K562 (cell line): ENCODE data around the gene MAN1B1. TPM values are rescaled to one million over a fixed set of nuclear protein-coding genes. Genes with fewer than 3 reads are reported as not detected.

Experiments
- CAMTA2 ChIP-seq: fragments of 250-450 bp; sonication (Bioruptor Pico); conservative IDR thresholded peaks from 2 replicates; pipeline ENCODE4 v1.5.1; 2022
- DNMT1 ChIP-seq: fragments of 450-650 bp; IDR thresholded peaks from 2 replicates; pipeline ENCODE4 v1.6.1; 2016; ENCODE audit warnings: antibody characterized with exemption, mild to moderate bottlenecking
- EGR1 ChIP-seq: fragments of 450-650 bp; conservative IDR thresholded peaks from 2 replicates; pipeline ENCODE4 v1.6.1; 2017; ENCODE audit warnings: mild to moderate bottlenecking
- HDAC8 ChIP-seq: fragments of 450-650 bp; IDR thresholded peaks from 2 replicates; pipeline ENCODE4 v1.6.1; 2016; ENCODE audit warnings: mild to moderate bottlenecking, missing genetic modification characterization, moderate library complexity, missing compliant biosample characterization
- JUND ChIP-seq, 2 experiments: IDR thresholded peaks; 2 replicates in 1 of 2; 3 replicates in 1 of 2; pipeline ENCODE4 v1.6.1; 2011; ENCODE audit warnings: borderline replicate concordance in 2 of 2, low read depth in 2 of 2, low read length in 2 of 2, improper control_type of control experiment in 1 of 2, missing biosample characterization in 1 of 2, missing genetic modification characterization in 1 of 2, missing genetic modification reagents in 1 of 2
- KDM4B ChIP-seq, 2 experiments: fragments of 450-650 bp in 1 of 2; sonication (generic) in 1 of 2; IDR thresholded peaks; 2 replicates each; pipeline ENCODE4 v1.6.1; 2016 to 2017; ENCODE audit warnings: borderline replicate concordance in 2 of 2, antibody characterized with exemption in 1 of 2, low read depth in 1 of 2, mild to moderate bottlenecking in 1 of 2
- NR2F6 ChIP-seq: fragments of 450-650 bp; formaldehyde crosslinking; IDR thresholded peaks from 2 replicates; pipeline ENCODE4 v1.4.0; 2020; ENCODE audit warnings: mild to moderate bottlenecking
- POLR2A ChIP-seq: fragments of 450-650 bp; conservative IDR thresholded peaks from 2 replicates; pipeline ENCODE4 v1.6.1; 2016
- RCOR1 ChIP-seq, 2 experiments: IDR thresholded peaks; 2 replicates each; pipeline ENCODE4 v1.6.1; 2012; ENCODE audit warnings: low read depth in 2 of 2, low read length in 2 of 2, borderline replicate concordance in 1 of 2, improper control_type of control experiment in 1 of 2
- SMAD4 ChIP-seq: fragments of 250-450 bp; sonication (Bioruptor Pico); conservative IDR thresholded peaks from 2 replicates; pipeline ENCODE4 v1.8.0; 2021; ENCODE audit warnings: inconsistent platforms, mild to moderate bottlenecking, moderate library complexity
- ZFX ChIP-seq: sonication (generic); formaldehyde crosslinking; IDR thresholded peaks from 2 replicates; pipeline ENCODE4 v1.8.0; 2022; ENCODE audit warnings: mild to moderate bottlenecking, missing genetic modification reagents, moderate library complexity
- ZKSCAN1 ChIP-seq: fragments of 150-350 bp; IDR thresholded peaks from 2 replicates; pipeline ENCODE4 v1.6.1; 2016; ENCODE audit warnings: low read depth, low read length
- ZKSCAN8 ChIP-seq: fragments of 200-800 bp; sonication (Bioruptor generic); IDR thresholded peaks from 2 replicates; pipeline ENCODE4 v1.6.1; 2016; ENCODE audit warnings: missing genetic modification characterization, missing compliant biosample characterization
- polyA plus RNA-seq, 8 experiments: library from polyadenylated mRNA; depleted of rRNA in 4 of 8; stranded (reverse) in 5 of 8; unstranded in 3 of 8; fragments of >200 nt; fragmentation: Nextera tagmentation in 2 of 8; fragmentation: Illumina TruSeq in 1 of 8; extraction: Ambion mirVana in 2 of 8; extraction: Trizol in 1 of 8; gene quantifications; 2 replicates each; pipeline versions ENCODE4 v1.2.1 to v1.2.3, GENCODE V29; 2011 to 2014; ENCODE audit warnings: inconsistent platforms in 1 of 8, missing spikeins in 1 of 8
- total RNA-seq, 7 experiments: library from RNA; depleted of rRNA in 6 of 7; stranded (reverse); fragments of >200 nt in 6 of 7; fragmentation: Illumina TruSeq in 2 of 7; extraction: Trizol in 2 of 7; gene quantifications; 2 replicates each; pipeline versions ENCODE4 v1.2.1 to v1.2.3, GENCODE V29; 2011 to 2021; ENCODE audit warnings: low replicate concordance in 1 of 7
- TF ChIP-seq, protein P1 (sequence below): fragments of 250-450 bp; sonication (Bioruptor Pico); IDR thresholded peaks from 2 replicates; pipeline ENCODE4 v1.5.0; 2020; ENCODE audit warnings: mild to moderate bottlenecking, borderline replicate concordance
- TF ChIP-seq, protein P2 (sequence below): sonication (generic); formaldehyde crosslinking; IDR thresholded peaks from 2 replicates; pipeline ENCODE4 v1.8.0; 2022; ENCODE audit warnings: missing genetic modification reagents, mild to moderate bottlenecking, moderate library complexity, borderline replicate concordance
- TF ChIP-seq, protein P3 (sequence below): fragments of 450-650 bp; IDR thresholded peaks from 2 replicates; pipeline ENCODE4 v1.7.0; 2016; ENCODE audit warnings: borderline replicate concordance
- TF ChIP-seq, protein P4 (sequence below): fragments of 450-650 bp; conservative IDR thresholded peaks from 2 replicates; pipeline ENCODE4 v1.6.1; 2016; ENCODE audit warnings: missing genetic modification characterization, low read depth, mild to moderate bottlenecking, missing compliant biosample characterization, moderate library complexity
- TF ChIP-seq, protein P5 (sequence below): fragments of 450-650 bp; formaldehyde crosslinking; IDR thresholded peaks from 2 replicates; pipeline ENCODE4 v1.4.0; 2020; ENCODE audit warnings: mild to moderate bottlenecking, moderate library complexity

The MAN1B1 gene
- total and polyA plus RNA-seq, 9 of the 15 experiments (the other 6 are each of a cell fraction or from before 2014, with no cell fraction given): 0.55 to 36.6 (median 27.3) TPM

DNA sequence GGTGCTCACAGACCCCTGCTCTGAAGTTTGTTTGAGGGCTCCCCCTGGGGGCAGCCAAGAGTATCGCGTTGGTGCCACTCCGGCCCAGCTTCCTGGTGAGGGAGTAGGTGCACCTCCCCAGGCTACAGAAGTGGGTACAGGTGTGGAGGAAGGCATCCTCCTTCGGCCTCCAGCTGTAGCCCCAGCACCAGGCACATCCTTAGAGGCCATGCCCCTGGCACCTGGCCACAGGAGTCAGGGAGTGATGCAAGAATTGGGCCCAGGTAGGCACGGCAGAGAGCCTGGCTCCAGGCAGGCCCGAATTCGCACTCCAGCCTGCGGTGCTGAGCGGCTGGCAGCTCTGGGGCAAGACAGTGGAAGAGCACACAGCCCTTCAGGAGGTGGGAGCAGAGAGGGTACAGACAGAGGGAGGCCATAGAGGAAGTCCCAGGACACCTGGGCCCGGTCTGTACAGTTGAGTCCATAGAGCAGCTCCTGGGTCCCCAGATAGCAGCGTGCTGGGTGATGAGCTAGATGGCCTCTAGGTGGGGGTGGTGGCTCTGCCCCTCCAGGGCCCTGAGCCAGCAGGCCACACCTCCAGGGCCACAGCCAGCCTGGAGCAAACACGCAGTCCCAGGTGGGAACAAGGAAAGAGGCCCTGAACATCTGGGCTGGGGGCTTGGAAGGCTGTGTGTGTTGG is 18.8 kb upstream of the MAN1B1 start (continued):
- TF ChIP-seq, protein P1, sequence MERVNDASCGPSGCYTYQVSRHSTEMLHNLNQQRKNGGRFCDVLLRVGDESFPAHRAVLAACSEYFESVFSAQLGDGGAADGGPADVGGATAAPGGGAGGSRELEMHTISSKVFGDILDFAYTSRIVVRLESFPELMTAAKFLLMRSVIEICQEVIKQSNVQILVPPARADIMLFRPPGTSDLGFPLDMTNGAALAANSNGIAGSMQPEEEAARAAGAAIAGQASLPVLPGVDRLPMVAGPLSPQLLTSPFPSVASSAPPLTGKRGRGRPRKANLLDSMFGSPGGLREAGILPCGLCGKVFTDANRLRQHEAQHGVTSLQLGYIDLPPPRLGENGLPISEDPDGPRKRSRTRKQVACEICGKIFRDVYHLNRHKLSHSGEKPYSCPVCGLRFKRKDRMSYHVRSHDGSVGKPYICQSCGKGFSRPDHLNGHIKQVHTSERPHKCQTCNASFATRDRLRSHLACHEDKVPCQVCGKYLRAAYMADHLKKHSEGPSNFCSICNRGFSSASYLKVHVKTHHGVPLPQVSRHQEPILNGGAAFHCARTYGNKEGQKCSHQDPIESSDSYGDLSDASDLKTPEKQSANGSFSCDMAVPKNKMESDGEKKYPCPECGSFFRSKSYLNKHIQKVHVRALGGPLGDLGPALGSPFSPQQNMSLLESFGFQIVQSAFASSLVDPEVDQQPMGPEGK (CRISPR knock-in tag): no peak
- TF ChIP-seq ZFX: peak; percentile 61
- TF ChIP-seq KDM4B (IDR thresholded peaks at IDR 0.05; ENCODE audit: borderline replicate concordance in 2 of 2, low read depth in 1 of 2): no peak
- no peak for TF ChIP-seq NR2F6 (CRISPR knock-in tag)
- TF ChIP-seq, protein P2, sequence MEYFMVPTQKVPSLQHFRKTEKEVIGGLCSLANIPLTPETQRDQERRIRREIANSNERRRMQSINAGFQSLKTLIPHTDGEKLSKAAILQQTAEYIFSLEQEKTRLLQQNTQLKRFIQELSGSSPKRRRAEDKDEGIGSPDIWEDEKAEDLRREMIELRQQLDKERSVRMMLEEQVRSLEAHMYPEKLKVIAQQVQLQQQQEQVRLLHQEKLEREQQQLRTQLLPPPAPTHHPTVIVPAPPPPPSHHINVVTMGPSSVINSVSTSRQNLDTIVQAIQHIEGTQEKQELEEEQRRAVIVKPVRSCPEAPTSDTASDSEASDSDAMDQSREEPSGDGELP (CRISPR knock-in tag): peak; percentile 48; the same call in 1 of the 2 replicates
- TF ChIP-seq, protein P3, sequence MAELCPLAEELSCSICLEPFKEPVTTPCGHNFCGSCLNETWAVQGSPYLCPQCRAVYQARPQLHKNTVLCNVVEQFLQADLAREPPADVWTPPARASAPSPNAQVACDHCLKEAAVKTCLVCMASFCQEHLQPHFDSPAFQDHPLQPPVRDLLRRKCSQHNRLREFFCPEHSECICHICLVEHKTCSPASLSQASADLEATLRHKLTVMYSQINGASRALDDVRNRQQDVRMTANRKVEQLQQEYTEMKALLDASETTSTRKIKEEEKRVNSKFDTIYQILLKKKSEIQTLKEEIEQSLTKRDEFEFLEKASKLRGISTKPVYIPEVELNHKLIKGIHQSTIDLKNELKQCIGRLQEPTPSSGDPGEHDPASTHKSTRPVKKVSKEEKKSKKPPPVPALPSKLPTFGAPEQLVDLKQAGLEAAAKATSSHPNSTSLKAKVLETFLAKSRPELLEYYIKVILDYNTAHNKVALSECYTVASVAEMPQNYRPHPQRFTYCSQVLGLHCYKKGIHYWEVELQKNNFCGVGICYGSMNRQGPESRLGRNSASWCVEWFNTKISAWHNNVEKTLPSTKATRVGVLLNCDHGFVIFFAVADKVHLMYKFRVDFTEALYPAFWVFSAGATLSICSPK: no peak
- TF ChIP-seq, protein P4, sequence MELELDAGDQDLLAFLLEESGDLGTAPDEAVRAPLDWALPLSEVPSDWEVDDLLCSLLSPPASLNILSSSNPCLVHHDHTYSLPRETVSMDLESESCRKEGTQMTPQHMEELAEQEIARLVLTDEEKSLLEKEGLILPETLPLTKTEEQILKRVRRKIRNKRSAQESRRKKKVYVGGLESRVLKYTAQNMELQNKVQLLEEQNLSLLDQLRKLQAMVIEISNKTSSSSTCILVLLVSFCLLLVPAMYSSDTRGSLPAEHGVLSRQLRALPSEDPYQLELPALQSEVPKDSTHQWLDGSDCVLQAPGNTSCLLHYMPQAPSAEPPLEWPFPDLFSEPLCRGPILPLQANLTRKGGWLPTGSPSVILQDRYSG: no peak
- TF ChIP-seq RCOR1 (IDR thresholded peaks at IDR 0.05; ENCODE audit: borderline replicate concordance in 1 of 2, low read depth in 2 of 2, low read length in 2 of 2): 0 out of 4 replicates have a peak, but pooled peaks of 1 of the 2 experiments have one; percentile 14
- peak; percentile 20; the same call in 1 of the 2 replicates for TF ChIP-seq JUND (IDR thresholded peaks at IDR 0.05; ENCODE audit: borderline replicate concordance, low read depth, low read length)
- TF ChIP-seq JUND (tag; IDR thresholded peaks at IDR 0.05; ENCODE audit: borderline replicate concordance, low read depth, low read length): no peak
- TF ChIP-seq POLR2A: no peak
- TF ChIP-seq EGR1: no peak
- TF ChIP-seq ZKSCAN1: 0 out of 2 replicates have a peak, but pooled peaks have one; percentile 20
- TF ChIP-seq ZKSCAN8 (CRISPR knock-in tag): no peak
- 0 out of 2 replicates have a peak, but pooled peaks have one; percentile 52 for TF ChIP-seq DNMT1
- no peak for TF ChIP-seq CAMTA2
- TF ChIP-seq, protein P5, sequence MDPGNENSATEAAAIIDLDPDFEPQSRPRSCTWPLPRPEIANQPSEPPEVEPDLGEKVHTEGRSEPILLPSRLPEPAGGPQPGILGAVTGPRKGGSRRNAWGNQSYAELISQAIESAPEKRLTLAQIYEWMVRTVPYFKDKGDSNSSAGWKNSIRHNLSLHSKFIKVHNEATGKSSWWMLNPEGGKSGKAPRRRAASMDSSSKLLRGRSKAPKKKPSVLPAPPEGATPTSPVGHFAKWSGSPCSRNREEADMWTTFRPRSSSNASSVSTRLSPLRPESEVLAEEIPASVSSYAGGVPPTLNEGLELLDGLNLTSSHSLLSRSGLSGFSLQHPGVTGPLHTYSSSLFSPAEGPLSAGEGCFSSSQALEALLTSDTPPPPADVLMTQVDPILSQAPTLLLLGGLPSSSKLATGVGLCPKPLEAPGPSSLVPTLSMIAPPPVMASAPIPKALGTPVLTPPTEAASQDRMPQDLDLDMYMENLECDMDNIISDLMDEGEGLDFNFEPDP (CRISPR knock-in tag): no peak
- TF ChIP-seq SMAD4: peak; percentile 48; the same call in 1 of the 2 replicates
- no peak for TF ChIP-seq HDAC8 (tag)
